Fibroblast of gingiva (primary cell): ENCODE measurements around the gene MPZL3.

ENCODE experiments used
- DNase-seq: peaks from one replicate; pipeline ENCODE4 v3.0.0-alpha.2; 2011; ENCODE audit warnings: low read depth

Gene MPZL3

DNA sequence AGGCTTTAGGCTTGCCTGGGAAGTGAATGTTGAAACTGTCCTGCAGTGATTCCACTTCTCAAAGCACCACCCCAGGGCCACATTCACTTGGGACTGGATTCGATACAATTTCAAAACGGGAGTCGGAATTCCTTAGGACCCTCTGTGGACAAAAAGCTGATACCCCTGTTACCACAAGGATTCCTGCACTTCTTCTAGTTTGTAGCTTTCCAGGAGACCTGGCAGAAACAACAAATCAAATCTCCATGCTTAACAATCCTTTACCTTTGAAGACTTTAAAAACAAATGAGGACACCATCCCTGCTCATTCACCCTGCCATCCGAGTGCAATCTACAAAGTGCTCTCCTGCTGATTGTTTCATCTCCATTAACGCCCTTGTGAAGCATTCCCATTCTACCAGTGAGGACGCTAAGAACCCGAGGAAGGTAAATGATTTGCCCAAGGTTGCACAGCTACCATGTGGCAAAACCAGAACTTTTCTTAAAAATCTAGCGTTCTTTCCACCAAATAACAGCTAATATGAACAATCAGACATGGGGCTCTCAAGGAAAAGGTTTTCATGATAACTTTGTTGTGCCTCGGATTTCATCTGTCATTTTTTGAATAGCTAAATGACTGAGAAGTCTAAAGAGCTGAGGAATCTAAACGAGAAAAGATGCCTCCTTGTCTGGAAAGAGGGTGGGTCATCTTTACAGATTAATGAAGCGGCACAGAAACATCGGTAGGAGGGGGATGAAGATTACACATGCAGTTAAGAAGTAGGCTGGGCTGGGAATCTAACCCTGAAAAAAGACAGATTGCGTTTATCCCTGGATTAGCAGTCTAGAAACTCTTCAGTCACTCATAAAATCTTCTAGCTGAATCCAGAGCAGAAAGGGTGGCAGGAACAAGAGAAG is 12.7 kb upstream of the MPZL3 start:
- DNase-seq: no peak

DNA sequence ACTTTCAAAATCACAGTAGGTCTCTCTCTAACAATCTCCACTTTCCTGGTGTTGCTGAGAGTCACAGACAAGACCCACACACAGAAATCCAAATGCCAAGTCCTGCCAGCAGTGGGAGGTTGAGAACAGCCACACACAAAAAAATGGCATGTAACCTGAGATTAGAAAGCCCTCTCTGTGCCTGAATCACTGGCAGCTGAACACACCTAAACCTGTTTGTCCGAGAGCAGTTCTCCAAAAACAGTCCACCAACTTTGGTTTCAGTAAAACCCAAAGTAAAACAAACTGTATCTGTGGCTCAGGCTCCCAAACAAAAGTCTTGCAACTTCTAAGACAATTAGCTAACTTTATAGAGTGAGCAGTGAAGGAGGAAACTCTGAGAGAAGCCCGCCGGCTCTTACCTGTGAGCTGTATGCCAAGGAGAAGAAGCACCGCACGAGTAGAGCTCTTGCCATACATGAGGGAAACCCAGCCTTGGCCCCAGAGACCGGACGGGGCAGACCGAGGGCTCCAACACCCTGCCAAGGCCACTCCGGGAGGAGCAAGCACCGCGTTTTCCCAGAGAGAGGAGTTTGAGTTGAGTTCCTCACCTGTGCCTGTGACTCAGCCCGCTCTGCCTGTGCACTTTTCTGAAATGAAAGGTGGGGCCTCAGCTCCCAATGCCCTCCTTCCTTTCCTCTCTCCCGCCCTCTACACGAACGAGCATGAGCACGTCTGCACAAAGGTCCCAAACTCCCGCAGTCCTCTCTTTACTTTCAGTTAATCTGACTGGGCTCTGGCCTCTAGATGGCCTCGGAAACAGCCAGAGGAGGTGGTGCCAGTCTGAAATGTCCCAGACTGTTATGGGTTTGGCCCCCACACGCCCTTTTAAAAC is 11.8 kb upstream of the MPZL3 start, which contains the start of gene MPZL2:
Gene MPZL2 (minus strand): TSS at position 603 of the 874 bp plus-strand sequence. CDS start 144 bp downstream, at position 459.
- no peak for DNase-seq

DNA sequence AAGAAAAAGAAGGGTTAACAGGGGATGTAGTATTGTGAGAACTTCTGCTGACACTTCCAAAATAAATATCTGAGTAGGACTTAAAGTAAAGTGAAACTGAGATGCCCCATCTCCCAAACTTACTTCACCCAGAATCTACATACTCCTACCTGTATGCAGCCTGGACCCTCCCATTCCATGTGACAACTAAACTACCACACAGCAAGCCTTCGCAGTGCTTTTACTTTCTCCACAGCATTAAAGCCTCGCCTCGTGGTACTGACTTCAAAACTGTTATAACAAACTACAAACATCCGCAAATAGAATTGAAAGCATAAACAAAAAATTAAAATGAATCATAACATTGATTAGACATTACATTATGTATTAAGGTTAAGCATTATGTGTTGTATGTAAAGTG is 10.9 kb upstream of the MPZL3 start:
- DNase-seq: no peak

DNA sequence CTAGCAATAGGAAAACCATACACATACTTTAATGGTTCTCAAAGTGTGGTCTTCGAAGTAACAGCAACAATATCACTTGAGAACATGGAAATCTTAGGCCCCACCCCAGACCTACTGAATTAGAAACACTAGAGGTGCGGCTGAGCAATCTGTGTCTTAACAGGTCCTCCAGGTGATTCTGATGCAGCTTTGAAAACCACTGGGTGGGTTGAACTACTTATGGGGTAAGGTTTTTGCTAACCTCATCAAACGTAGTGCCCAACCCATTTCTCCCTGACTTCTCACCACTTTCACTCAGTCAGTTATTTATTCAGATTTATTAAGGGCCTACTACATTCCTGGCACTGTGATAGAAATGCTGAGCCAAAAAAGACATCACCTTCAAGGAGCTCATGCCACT is 8.2 kb upstream of the MPZL3 start:
- no peak for DNase-seq

DNA sequence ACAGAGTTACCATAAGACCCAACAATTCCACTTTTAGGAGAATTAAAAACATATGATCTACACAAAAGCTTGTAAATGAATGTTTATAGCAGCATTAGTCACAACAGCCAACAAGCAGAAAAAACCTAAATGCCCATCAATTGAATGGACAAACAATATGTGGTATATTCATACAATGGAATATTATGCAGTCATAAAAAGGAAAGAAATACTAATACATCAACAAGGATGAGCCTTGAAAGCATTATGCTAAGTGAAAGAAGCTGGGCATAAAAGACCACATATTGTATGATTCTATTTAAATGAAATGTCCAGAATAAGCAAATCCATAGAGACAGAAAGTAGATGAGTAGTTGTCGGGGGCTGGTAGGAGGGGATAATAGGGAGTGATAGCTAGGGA is 7.0 kb upstream of the MPZL3 start:
- DNase-seq: no peak

DNA sequence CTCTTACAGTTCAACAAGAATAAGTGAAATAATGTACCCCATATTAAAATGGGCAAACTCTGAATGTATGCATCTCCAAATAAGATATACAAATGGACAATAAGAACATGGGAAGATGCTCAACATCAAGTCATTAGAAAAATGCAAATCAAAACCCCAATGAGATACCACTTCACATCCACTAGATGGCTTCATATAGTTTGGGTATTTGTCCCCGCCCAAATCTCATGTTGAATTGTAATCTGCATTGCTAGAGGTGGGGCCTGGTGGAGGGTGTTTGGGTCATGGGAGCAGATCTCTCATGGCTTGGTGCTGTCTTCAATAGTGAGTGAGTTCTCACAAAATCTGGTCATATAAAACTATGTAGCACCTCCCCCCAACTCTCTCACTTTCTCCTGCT is 6.2 kb upstream of the MPZL3 start:
- DNase-seq: no peak

DNA sequence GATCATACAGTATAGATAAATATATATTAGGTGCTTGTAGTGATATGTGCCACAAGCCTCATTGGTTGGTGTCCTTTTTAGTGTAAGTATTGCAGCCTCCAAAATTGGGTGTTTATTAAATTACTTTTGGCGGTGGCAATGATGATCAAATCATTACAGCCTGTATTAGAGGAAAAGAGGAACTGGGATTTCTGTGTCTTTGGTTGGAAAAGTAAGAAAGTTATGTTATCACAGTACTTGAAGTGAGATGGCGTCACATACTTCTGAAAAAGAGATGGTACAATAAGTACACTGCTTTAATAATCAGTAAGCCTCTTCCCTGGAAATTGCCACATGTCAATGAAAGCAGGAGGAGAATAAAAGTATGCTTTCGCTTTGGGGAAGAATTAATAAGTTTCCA is 523 bp upstream of the MPZL3 start:
- DNase-seq: no peak

DNA sequence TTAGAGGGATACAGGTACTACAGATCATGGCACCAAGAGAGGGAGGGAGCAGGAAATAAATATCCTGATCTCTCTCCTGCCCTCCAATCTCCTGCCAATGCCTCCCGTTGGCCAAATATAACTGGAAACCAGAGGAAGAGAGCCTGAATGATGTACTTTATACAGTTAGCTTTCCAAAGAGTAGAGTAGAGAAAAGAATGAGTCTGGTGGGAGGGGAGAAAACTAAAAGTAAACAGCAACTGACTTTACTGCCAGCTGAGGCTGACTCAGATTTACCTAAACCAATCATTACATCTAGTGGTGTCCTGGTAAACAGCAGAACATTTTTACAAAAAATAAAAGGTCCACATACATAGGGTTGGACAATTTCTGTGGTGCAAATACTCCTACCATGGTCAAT is 5.1 kb downstream of the MPZL3 start:
- DNase-seq: no peak

DNA sequence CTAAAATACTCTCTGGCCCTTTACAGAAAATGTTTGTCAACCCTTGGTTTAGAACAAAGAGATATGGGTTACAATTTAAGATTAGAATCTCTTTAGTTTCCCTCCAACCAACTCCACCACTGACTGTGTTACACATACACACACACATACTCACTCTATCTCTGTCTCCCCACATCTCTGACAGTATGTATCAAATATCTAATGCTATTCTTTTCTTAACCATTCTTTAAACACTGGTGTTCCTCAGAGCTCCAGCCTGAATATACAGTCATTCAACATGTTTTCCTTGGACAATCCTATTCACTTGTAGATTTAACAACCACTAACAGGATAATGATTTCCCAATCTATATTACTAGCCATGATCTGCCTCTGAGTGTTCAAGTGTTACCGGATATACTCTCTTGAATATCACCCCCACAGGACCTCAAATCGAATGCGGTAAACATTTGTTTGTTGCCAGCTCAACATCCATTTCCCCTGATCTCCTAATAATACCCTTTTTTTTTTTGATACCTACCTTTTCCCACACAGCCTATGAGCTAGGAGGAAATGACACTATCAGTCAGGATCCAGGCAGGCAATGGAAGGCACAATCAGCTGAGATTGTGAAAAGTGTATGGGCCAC is 6.1 kb downstream of the MPZL3 start:
- DNase-seq: no peak

DNA sequence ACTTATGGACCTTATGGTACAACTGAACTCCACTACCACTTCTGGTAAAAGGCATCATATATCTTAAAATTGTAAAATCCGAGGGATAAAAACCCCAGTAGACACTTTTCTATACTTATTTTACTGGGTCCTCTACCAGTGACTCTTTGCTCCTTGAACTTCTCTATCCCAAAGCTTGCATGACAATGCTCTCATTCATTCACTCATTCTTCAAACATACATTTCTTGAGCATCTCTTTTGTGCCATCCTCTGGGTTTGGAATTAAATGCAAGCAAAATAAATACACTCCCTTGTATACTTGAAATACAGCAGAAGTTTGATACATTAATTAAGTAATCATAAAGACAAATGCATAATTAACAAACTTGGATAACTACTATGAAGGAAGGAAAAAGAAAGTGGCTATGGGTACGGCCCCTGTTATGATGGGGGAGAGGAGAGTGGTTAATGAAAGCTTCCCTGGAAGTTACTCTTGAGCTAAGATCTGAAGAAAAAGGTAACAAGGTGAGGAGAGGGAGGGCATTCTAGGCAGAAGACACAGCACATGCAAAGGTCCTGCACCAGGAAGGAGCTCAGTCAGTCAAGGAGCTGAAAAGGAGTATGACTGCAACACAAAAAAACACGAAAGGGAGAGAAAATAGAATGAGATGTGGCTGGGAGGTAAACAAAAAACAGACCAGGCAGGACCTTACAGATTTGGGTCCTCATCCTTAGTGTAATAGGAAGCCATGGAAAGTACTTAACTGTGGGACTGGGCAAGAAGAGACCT is 8.0 kb downstream of the MPZL3 start:
- no peak for DNase-seq

DNA sequence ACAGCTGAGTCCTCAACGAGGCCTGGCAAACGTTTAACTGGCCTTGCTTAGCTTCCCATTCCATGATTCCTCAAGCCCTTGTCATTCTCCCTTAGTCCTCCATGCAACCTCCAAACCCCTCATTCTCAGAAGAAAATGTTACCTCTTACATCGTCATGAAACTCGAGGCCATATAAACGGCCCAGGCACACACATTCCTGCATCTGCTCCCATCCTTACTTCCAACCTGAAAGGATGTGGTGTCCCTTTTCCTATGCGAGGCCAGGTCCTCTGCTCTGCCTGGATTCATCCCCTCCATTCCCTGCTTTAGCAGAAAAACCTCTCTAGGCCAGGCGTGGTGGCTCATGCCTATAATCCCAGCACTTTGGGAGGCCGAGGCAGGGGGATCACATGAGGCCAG is 9.0 kb downstream of the MPZL3 start:
- no peak for DNase-seq

DNA sequence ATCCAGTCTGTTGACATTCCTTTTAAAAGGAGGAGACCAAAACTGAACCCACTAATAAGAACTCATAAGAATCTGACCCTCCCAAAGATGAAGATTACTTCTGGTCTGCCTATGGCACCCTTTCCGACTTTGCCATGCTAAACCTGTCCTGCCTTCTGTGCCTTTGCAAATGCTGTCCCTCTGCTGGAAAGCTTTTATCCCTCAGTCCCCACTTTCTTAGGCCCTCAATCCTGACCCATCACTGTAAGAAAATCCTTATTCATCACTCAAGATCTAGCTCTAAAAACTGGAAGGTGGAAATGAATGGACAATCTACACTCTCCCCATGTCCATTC is 10.4 kb downstream of the MPZL3 start:
- no peak for DNase-seq

DNA sequence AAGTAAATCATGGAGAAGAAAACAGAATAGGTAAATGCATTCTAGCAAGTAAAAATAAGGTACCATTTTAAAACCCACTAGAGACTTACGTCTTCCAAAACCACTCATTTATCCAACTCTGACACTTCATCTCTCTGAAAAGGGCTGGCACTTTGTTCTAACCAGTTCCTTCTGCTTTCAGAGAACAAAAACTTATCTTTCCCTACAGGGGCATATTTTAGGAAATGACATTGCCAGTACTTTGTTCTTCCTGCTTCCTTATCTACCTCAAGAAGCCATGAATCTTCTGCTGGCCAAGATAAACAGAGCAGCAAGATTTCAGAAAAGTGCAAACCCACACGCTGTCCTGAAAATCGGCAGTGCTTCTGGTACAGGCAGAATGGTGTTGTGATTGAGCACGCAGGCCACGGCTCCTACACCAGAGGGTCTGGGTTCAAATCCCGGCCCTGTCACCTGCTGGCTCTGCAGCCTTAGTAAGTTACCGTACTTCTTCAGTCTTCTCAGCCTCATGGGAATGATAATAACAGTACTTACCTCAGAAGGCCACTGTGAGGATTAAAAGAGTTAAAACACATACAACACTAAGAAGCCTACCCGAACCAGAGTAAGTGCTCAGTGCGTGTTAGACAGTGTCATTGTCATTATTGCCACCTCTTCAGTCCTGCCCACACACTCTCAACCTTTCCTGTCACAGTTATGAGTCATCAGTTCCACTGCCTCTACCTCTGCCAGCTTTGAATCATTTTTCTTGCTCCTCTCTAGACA is 11.0 kb downstream of the MPZL3 start:
- DNase-seq: no peak

DNA sequence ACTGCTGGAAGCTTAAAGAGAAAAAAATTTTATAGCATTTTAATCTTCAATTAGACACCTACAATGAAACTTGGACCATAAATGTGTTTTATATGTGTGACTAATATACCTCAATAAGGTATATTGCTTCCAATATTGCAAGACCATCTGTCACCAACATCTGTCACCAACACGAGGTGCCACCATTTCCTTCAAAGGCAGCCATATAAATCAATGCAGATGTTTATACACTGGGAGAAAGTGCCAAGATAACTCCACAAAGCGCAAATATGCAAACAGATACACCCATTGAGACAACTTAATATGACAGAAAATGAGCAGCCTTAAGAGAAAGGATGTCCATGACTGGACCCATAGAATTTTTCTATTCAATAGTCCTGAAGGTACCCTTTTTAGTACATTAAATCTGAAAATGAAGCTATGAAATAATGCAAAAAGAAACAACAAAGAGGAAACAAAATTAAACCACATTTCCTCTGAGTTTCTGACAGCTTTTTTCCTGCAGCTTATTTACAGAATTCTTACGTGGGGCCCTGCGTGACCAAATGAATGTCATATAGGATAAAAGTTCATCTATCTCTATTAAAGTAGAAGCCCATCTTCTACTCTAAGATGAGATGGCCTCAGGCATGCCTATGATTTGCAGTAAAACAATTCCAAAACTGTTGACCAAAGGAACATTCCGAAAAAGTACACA is 12.5 kb downstream of the MPZL3 start:
- no peak for DNase-seq

DNA sequence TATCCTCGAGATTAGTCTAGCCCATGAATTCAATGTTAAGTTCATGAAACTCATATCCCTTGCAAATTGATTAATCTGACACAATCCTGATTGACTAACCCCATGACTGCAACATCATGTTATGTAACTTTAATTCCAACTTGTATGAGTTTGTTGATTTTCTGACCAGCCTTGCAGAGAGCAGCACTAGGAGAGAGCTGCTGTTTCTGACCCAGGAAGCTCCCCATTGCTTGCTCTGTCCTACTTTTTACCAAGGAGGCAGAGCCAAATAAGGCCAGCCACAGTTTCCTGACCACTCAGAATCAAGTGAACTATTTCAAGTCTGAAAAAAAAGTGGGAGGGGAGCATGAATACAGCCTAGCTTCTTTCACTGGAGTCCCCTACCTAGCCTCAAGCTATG is 13.2 kb downstream of the MPZL3 start:
- DNase-seq: no peak

DNA sequence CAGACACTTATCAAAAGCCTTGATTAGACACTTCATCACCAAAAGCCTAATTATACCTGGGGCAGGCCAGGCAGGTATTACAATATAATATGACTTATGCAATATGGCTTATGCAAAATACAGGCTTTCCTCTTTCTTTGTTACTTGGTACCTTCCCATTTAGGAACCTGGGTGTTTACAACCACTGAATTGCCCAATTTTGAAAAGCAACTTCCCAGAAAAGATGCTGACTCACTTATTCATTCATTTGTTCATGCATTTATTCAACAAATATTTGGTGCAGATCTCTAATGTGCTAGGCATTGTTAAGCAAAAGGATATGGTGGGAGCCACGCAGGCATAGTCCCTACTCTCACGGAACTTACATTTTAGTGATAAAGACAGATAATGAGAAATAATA is 13.7 kb downstream of the MPZL3 start:
- no peak for DNase-seq

DNA sequence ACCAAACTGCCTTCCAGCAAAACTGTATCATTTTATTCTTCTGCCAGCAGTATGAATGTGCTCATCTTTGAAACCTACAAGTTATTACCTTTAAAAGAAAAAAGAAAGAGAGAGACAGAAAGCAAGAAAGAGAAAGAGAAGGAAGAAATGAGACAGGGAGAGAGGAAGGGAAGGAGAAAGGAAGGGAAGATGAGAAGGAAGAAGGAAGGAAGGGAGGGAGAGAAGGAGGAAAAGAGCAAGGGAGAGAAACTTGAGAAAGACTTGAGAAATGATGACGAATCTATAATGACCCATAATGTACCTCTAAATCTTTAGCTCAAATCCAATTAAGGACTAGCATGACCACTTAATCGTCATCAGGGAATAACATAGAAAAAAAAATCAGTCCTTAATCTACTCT is 16.0 kb downstream of the MPZL3 start:
- no peak for DNase-seq

DNA sequence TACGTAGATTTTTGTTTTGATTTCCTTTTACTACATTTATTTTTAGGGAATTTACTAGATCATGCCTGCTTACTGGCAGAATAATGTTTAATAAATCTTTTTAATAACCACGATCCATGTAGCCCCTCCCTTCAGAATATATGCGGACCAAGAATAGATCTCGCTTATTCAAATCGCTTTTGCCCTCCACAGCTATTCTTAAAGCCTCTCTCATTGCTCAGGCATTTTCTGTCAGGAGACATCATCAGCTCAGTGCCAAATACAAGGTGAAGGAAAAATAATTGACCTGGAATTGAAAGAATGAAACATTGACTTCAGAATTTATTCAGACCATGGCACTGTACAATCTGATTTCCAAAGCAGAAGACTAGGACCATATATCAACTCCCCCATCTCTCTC is 17.3 kb downstream of the MPZL3 start:
- no peak for DNase-seq

DNA sequence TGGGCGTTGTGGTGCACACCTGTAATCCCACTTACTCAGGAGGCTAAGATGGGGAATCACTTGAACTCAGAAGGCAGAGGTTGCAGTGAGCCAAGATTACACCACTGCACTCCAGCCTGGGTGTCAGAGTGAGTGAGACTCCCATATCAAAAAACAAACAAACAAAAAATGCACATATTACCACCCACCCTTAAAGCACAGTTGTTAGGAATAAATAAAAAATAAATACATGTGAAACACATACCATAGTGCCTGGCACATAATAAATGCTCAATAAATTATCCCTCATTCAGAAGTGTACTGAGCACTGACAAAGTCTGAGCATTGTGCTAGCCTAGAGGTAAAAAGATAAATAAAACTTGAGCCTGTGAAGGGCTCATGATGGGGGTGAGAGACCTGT is 18.3 kb downstream of the MPZL3 start:
- DNase-seq: no peak

DNA sequence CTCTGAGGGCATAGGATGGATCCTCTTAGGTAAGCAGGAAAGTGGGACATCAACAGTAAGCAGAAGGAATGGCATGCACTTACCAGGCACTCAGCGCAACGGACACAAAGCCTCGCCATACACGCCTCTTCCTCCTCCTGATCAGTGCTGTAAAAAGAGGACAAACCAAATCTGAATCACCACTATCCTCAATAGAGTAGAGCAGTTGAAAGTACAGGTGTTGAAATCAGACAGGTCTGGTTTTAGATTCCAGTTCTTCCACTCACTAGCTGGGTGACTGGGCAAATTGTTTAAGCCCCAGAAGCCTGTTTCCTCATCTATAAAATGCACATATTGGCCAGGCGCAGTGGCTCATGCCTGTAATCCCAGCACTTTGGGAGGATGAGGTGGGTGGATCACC is 18.8 kb downstream of the MPZL3 start:
- no peak for DNase-seq

DNA sequence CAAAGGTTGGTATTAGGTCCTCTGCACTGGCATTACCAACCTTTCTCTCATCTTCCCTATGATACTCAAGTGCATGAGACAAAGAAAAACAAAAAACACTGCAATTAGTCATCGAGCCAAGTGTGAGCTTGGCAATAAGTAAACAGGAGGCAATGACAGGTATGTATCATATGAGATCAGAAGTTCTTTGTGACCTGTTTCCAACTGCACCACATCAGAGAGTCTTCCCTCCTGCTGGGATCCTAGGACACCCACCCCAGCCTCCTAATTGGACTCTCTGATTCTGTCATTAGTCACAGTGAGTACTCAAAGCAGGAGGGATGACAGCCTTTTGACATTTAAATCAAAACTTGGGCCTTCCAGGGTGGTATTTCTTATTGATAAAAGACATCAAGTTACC is 19.5 kb downstream of the MPZL3 start:
- no peak for DNase-seq
